ENCODE measurements around the gene MAGI3. TPM values are rescaled to one million over a fixed set of nuclear protein-coding genes. Genes with fewer than 3 reads are reported as not detected.
A peak's percentile ranks its signal among the peaks of the same experiment; 100 is the strongest.

The MAGI3 gene
- total and polyA plus RNA-seq, 2 donors (not counting 1 experiment from before 2014, with no cell fraction given): 5.1 to 9.2 TPM

- no peak overlapping the region for H3K4me2 ChIP-seq (ENCODE audit: extremely low read depth, insufficient read depth, low read length)
- peak; percentile 25 to 27 for DNase-seq (ENCODE audit: low read depth in 2 of 2)
- TF ChIP-seq EZH2 (IDR thresholded peaks at IDR 0.05; ENCODE audit: low read length, missing control alignments): no peak
- TF ChIP-seq CTCF (conservative IDR thresholded peaks at IDR 0.05 in 1 of 2, IDR thresholded peaks at IDR 0.05 in 1 of 2; ENCODE audit: low read depth in 1 of 2, low read length in 2 of 2): no peak
- H3K4me1 ChIP-seq (ENCODE audit: control insufficient read depth, extremely low read depth, insufficient read depth, low read length): peaks cover 2% of the 10 kb centered on the region
- no peaks in the 10 kb centered on the region for H3K79me2 ChIP-seq (ENCODE audit: control insufficient read depth, insufficient read depth, low read length)
- H3K4me3 ChIP-seq (replicated peaks in 1 of 4; ENCODE audit: control extremely low read depth in 1 of 4, insufficient read depth in 1 of 4, low read depth in 3 of 4, low read length in 4 of 4): no peak overlapping the region
- H4K20me1 ChIP-seq (ENCODE audit: control insufficient read depth, extremely low read depth, insufficient read depth, low read length): no peaks in the 10 kb centered on the region
- H3K9ac ChIP-seq (ENCODE audit: insufficient read depth, low read length): no peak overlapping the region
- H3K36me3 ChIP-seq (ENCODE audit: control insufficient read depth, insufficient read depth, low read length): no peaks in the 10 kb centered on the region
- H3K27ac ChIP-seq (ENCODE audit: insufficient read depth, low read length): no peak overlapping the region
- no peaks in the 10 kb centered on the region for H3K9me3 ChIP-seq (ENCODE audit: control insufficient read depth, insufficient read depth, low read depth, low read length)
- H2AFZ ChIP-seq (ENCODE audit: low read length): no peak overlapping the region
- H3K27me3 ChIP-seq (ENCODE audit: control insufficient read depth, insufficient read depth, low read length): no peaks in the 10 kb centered on the region
Measured at GRCh38 chr1:113429461-113430153, 39.3 kb downstream of the MAGI3 start.

GRCh38 chr1:113433184-113433583 lies 42.9 kb downstream of the MAGI3 start:
- H4K20me1 ChIP-seq (ENCODE audit: control insufficient read depth, extremely low read depth, insufficient read depth, low read length): no peaks in the 10 kb centered on the region
- no peaks in the 10 kb centered on the region for H3K27me3 ChIP-seq (ENCODE audit: control insufficient read depth, insufficient read depth, low read length)
- no peak for TF ChIP-seq EZH2 (IDR thresholded peaks at IDR 0.05; ENCODE audit: low read length, missing control alignments)
- TF ChIP-seq CTCF (conservative IDR thresholded peaks at IDR 0.05 in 1 of 2, IDR thresholded peaks at IDR 0.05 in 1 of 2; ENCODE audit: low read depth in 1 of 2, low read length in 2 of 2): no peak
- no peaks in the 10 kb centered on the region for H3K79me2 ChIP-seq (ENCODE audit: control insufficient read depth, insufficient read depth, low read length)
- no peak overlapping the region for H2AFZ ChIP-seq (ENCODE audit: low read length)
- peak in 1 of 2 donors; percentile 26 for DNase-seq (ENCODE audit: low read depth in 2 of 2)
- H3K4me2 ChIP-seq (ENCODE audit: extremely low read depth, insufficient read depth, low read length): no peak overlapping the region
- no peak overlapping the region for H3K9ac ChIP-seq (ENCODE audit: insufficient read depth, low read length)
- H3K4me3 ChIP-seq (replicated peaks in 1 of 4; ENCODE audit: control extremely low read depth in 1 of 4, insufficient read depth in 1 of 4, low read depth in 3 of 4, low read length in 4 of 4): no peak overlapping the region
- no peaks in the 10 kb centered on the region for H3K9me3 ChIP-seq (ENCODE audit: control insufficient read depth, insufficient read depth, low read depth, low read length)
- no peak overlapping the region for H3K27ac ChIP-seq (ENCODE audit: insufficient read depth, low read length)
- H3K36me3 ChIP-seq (ENCODE audit: control insufficient read depth, insufficient read depth, low read length): no peaks in the 10 kb centered on the region
- peaks cover 2% of the 10 kb centered on the region for H3K4me1 ChIP-seq (ENCODE audit: control insufficient read depth, extremely low read depth, insufficient read depth, low read length)

- H4K20me1 ChIP-seq (ENCODE audit: control insufficient read depth, extremely low read depth, insufficient read depth, low read length): no peaks in the 10 kb centered on the region
- H3K4me3 ChIP-seq (replicated peaks in 1 of 4; ENCODE audit: control extremely low read depth in 1 of 4, insufficient read depth in 1 of 4, low read depth in 3 of 4, low read length in 4 of 4): no peak overlapping the region
- no peak overlapping the region for H3K4me2 ChIP-seq (ENCODE audit: extremely low read depth, insufficient read depth, low read length)
- peaks cover 2% of the 10 kb centered on the region for H3K4me1 ChIP-seq (ENCODE audit: control insufficient read depth, extremely low read depth, insufficient read depth, low read length)
- H3K36me3 ChIP-seq (ENCODE audit: control insufficient read depth, insufficient read depth, low read length): no peaks in the 10 kb centered on the region
- no peak for DNase-seq (ENCODE audit: low read depth in 2 of 2)
- H3K79me2 ChIP-seq (ENCODE audit: control insufficient read depth, insufficient read depth, low read length): no peaks in the 10 kb centered on the region
- H2AFZ ChIP-seq (ENCODE audit: low read length): no peak overlapping the region
- no peak overlapping the region for H3K9ac ChIP-seq (ENCODE audit: insufficient read depth, low read length)
- no peaks in the 10 kb centered on the region for H3K27me3 ChIP-seq (ENCODE audit: control insufficient read depth, insufficient read depth, low read length)
- TF ChIP-seq CTCF (conservative IDR thresholded peaks at IDR 0.05 in 1 of 2, IDR thresholded peaks at IDR 0.05 in 1 of 2; ENCODE audit: low read depth in 1 of 2, low read length in 2 of 2) (no peak), EZH2 (IDR thresholded peaks at IDR 0.05; ENCODE audit: low read length, missing control alignments) (no peak)
- H3K27ac ChIP-seq (ENCODE audit: insufficient read depth, low read length): no peak overlapping the region
- H3K9me3 ChIP-seq (ENCODE audit: control insufficient read depth, insufficient read depth, low read depth, low read length): no peaks in the 10 kb centered on the region
Measured at GRCh38 chr1:113434081-113434873, 44.0 kb downstream of the MAGI3 start.
